ENCODE data around the gene GFM2. TPM values are rescaled to one million over a fixed set of nuclear protein-coding genes. Genes with fewer than 3 reads are reported as not detected.
"Not testable (repeated sequence)": the region's sequence is repeated elsewhere in the genome, so short reads cannot be mapped to it uniquely, and the experiment has no call there.

Gene GFM2
- polyA plus RNA-seq, 1 experiment: 19.3 TPM

- DNase-seq (ENCODE audit: low read depth): no peak
- POLR2A ChIA-PET: no interaction called here
- H3K4me3 ChIP-seq (ENCODE audit: low read depth, low read length): peak overlapping the region; percentile 86
- CTCF ChIA-PET: interaction anchor here (0.8 to 2.0 kb wide), 4 partner anchors 10 to 20 kb away, joined by 3 to 7 read pairs (median 4); no protein-coding TSS in a partner anchor
- no peaks in the 10 kb centered on the region for H3K27me3 ChIP-seq (ENCODE audit: control insufficient read depth, insufficient read depth, low read length)
- H3K36me3 ChIP-seq (ENCODE audit: control insufficient read depth, insufficient read depth, low read length): no peaks in the 10 kb centered on the region; the same call in none of the 2 replicates
- TF ChIP-seq, protein P1, sequence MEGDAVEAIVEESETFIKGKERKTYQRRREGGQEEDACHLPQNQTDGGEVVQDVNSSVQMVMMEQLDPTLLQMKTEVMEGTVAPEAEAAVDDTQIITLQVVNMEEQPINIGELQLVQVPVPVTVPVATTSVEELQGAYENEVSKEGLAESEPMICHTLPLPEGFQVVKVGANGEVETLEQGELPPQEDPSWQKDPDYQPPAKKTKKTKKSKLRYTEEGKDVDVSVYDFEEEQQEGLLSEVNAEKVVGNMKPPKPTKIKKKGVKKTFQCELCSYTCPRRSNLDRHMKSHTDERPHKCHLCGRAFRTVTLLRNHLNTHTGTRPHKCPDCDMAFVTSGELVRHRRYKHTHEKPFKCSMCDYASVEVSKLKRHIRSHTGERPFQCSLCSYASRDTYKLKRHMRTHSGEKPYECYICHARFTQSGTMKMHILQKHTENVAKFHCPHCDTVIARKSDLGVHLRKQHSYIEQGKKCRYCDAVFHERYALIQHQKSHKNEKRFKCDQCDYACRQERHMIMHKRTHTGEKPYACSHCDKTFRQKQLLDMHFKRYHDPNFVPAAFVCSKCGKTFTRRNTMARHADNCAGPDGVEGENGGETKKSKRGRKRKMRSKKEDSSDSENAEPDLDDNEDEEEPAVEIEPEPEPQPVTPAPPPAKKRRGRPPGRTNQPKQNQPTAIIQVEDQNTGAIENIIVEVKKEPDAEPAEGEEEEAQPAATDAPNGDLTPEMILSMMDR (IDR thresholded peaks at IDR 0.05; ENCODE audit: insufficient read depth, low read depth, low read length): no peak
Measured at GRCh38 chr5:74685979-74686631, 80.8 kb downstream of the GFM2 start.

DNA sequence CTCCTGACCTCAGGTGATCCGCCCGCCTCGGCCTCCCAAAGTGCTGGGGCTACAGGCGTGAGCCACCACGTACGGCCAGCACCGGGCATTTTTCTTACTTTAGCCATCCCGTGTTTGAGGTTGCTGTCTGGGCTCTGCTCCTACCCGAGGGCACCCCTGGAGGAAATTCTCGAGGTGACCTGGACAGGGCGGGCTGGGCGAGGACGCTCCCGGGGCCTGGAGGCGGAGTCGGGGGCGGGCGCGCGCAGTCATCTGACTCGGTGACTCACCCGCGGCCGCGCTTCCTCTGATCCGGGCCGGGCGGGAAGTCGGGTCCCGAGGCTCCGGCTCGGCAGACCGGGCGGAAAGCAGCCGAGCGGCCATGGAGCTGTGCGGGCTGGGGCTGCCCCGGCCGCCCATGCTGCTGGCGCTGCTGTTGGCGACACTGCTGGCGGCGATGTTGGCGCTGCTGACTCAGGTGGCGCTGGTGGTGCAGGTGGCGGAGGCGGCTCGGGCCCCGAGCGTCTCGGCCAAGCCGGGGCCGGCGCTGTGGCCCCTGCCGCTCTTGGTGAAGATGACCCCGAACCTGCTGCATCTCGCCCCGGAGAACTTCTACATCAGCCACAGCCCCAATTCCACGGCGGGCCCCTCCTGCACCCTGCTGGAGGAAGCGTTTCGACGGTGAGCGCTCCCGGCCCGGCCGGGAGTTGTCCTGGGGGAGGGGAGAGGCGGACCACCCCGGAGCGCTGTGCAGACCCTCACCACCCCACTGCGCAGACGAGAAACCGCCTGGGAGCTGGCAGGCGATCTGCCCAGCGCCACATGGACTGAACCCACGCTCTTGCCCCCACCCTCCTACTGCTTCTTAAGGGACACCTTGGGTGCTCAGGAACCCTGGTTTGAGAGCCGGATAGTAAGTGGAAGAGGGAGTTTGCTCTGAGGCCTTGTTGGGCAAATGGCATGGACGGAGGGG lies 81.7 kb downstream of the GFM2 start, which contains the start of gene HEXB:
Gene HEXB, plus strand, starts transcription at position 334 of the 952 bp plus-strand sequence. Its CDS starts 28 bp downstream, at position 362.
- no peaks in the 10 kb centered on the region; the same call in none of the 2 replicates for H3K36me3 ChIP-seq (ENCODE audit: control insufficient read depth, insufficient read depth, low read length)
- ChIA-PET POLR2A (no interaction called here), CTCF (interaction anchor here (0.8 to 2.0 kb wide), 4 partner anchors 11 to 21 kb away, joined by 3 to 7 read pairs (median 4); no protein-coding TSS in a partner anchor)
- H3K4me3 ChIP-seq (ENCODE audit: low read depth, low read length): peak within 1 kb of the TSS; percentile 86
- no peak for DNase-seq (ENCODE audit: low read depth)
- H3K27me3 ChIP-seq (ENCODE audit: control insufficient read depth, insufficient read depth, low read length): no peaks in the 10 kb centered on the region
- TF ChIP-seq, protein P1 (IDR thresholded peaks at IDR 0.05; ENCODE audit: insufficient read depth, low read depth, low read length): no peak

- H3K36me3 ChIP-seq (ENCODE audit: control insufficient read depth, insufficient read depth, low read length): no peaks in the 10 kb centered on the region
- ChIA-PET CTCF (no interaction called here), POLR2A (no interaction called here)
- H3K27me3 ChIP-seq (ENCODE audit: control insufficient read depth, insufficient read depth, low read length): no peaks in the 10 kb centered on the region
- TF ChIP-seq, protein P1 (IDR thresholded peaks at IDR 0.05; ENCODE audit: insufficient read depth, low read depth, low read length): no peak
- no peak for DNase-seq (ENCODE audit: low read depth)
- no peak overlapping the region for H3K4me3 ChIP-seq (ENCODE audit: low read depth, low read length)
Measured at GRCh38 chr5:74679966-74680365, 87.0 kb downstream of the GFM2 start.

GRCh38 chr5:74679300-74679699 lies 87.6 kb downstream of the GFM2 start:
- CTCF ChIA-PET; H3K27me3 ChIP-seq (ENCODE audit: control insufficient read depth, insufficient read depth, low read length); H3K4me3 ChIP-seq (ENCODE audit: low read depth, low read length); POLR2A ChIA-PET; H3K36me3 ChIP-seq (ENCODE audit: control insufficient read depth, insufficient read depth, low read length); DNase-seq (ENCODE audit: low read depth): not testable (repeated sequence)

- POLR2A ChIA-PET, CTCF ChIA-PET: not testable (repeated sequence)
Measured at GRCh38 chr5:74678123-74678522, 88.8 kb downstream of the GFM2 start.

DNA sequence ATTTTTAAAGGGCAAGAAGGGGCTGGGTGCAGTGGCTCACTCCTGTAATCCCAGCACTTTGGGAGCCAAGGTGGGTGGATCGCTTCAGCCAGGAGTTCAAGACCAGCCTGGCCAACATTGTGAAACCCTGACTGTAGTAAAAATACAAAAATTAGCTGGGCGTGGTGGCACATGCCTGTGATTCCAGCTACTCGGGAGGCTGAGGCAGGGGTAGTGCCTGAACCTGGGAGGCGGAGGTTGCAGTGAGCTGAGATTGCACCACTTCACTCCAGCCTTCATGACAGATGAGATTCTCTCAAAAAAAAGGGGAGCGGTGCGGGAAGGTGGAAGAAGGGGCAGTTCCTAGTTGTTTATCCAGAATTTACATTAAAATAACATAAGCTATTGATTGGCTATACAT lies 90.5 kb downstream of the GFM2 start:
- H3K4me3 ChIP-seq (ENCODE audit: low read depth, low read length); H3K36me3 ChIP-seq (ENCODE audit: control insufficient read depth, insufficient read depth, low read length); DNase-seq (ENCODE audit: low read depth); H3K27me3 ChIP-seq (ENCODE audit: control insufficient read depth, insufficient read depth, low read length): not testable (repeated sequence)
- ChIA-PET CTCF (interaction anchor here (0.7 kb wide), 1 partner anchor 767 kb away, joined by 3 read pairs; no protein-coding TSS in a partner anchor), POLR2A (interaction anchor here (0.6 kb wide), 1 partner anchor 1553 kb away, joined by 3 read pairs; no protein-coding TSS in a partner anchor)

More at GRCh38 chr5:74678123-74678522, 88.8 kb downstream of the GFM2 start:
- H3K27me3 ChIP-seq (ENCODE audit: control insufficient read depth, insufficient read depth, low read length); H3K4me3 ChIP-seq (ENCODE audit: low read depth, low read length); DNase-seq (ENCODE audit: low read depth); H3K36me3 ChIP-seq (ENCODE audit: control insufficient read depth, insufficient read depth, low read length): not testable (repeated sequence)
